Effector memory CD8-positive, alpha-beta T cell (primary cell): ENCODE results near the gene TNFRSF18.
A peak's percentile ranks its signal among the peaks of the same experiment; 100 is the strongest.
"Not testable (repeated sequence)": the region's sequence is repeated elsewhere in the genome, so short reads cannot be mapped to it uniquely, and the experiment has no call there.

Source experiments
- ATAC-seq: fragments of 150-1000 bp; cut with Tn5 transposase; replicated peaks from 2 replicates; pipeline ENCODE4 v1.10.0; 2021; ENCODE audit warnings: mild to moderate bottlenecking, moderate library complexity
- DNase-seq, 3 experiments: peaks; one replicate each; pipeline ENCODE4 v3.0.0; 2021
- H3K27ac Mint-ChIP-seq, 2 donors: one replicate each; pipeline ENCODE4 v1.8.0; 2022; ENCODE audit warnings: mild to moderate bottlenecking in 2 of 2, mixed read lengths in 2 of 2, moderate library complexity in 2 of 2
- H3K27me3 Mint-ChIP-seq, 2 donors: one replicate each; pipeline ENCODE4 v1.8.0; 2022; ENCODE audit warnings: mixed read lengths in 2 of 2
- H3K36me3 Mint-ChIP-seq: one replicate; pipeline ENCODE4 v1.8.0; 2022; ENCODE audit warnings: mild to moderate bottlenecking, moderate library complexity, mixed read lengths; ENCODE audit not compliant: insufficient read depth
- H3K4me1 Mint-ChIP-seq, 2 donors: one replicate each; pipeline ENCODE4 v1.8.0; 2022; ENCODE audit warnings: low read depth in 2 of 2, mixed read lengths in 2 of 2
- H3K4me3 Mint-ChIP-seq, 2 donors: one replicate each; pipeline ENCODE4 v1.8.0; 2022; ENCODE audit warnings: mild to moderate bottlenecking in 2 of 2, mixed read lengths in 2 of 2, moderate library complexity in 2 of 2
- H3K9me3 Mint-ChIP-seq, 2 donors: one replicate each; pipeline ENCODE4 v1.8.0; 2022; ENCODE audit warnings: mixed read lengths in 2 of 2

Gene TNFRSF18

DNA sequence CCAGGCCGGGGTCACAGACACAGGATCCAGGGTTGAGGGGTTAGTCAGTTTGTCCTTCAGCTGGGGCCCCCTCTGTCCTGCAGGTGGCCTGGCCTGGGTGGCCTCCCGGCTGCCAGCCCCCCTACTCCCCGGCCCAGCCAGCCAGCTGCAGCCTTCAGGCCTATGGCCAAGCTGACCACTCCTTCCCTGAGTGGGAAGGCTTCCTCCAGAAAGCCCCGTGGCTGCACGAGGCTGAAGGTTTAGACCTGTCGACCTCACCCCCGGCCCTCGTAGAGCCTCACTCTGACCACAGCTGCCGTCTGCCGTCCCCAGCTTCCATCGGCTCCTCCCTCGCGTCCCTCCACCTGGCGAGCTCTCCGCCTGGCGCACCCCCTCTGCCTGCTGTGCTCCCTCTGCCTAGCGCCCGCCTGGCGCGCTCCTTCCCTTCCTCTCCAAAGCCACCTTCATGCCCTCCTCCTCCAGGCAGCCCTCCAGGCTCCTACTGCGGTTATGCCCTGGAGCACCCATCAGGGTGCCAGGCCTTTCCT lies 23.1 kb downstream of the TNFRSF18 start:
- Mint-ChIP-seq H3K36me3 (no peaks in the 10 kb centered on the region), H3K9me3 (no peaks in the 10 kb centered on the region), H3K27ac (no peak overlapping the region), H3K4me1 (peaks cover 1 to 4% of the 10 kb centered on the region in 2 donors), H3K4me3 (no peak overlapping the region), H3K27me3 (peaks cover 15 to 30% of the 10 kb centered on the region in 2 donors)
- ATAC-seq (no peak), DNase-seq (no peak)

DNA sequence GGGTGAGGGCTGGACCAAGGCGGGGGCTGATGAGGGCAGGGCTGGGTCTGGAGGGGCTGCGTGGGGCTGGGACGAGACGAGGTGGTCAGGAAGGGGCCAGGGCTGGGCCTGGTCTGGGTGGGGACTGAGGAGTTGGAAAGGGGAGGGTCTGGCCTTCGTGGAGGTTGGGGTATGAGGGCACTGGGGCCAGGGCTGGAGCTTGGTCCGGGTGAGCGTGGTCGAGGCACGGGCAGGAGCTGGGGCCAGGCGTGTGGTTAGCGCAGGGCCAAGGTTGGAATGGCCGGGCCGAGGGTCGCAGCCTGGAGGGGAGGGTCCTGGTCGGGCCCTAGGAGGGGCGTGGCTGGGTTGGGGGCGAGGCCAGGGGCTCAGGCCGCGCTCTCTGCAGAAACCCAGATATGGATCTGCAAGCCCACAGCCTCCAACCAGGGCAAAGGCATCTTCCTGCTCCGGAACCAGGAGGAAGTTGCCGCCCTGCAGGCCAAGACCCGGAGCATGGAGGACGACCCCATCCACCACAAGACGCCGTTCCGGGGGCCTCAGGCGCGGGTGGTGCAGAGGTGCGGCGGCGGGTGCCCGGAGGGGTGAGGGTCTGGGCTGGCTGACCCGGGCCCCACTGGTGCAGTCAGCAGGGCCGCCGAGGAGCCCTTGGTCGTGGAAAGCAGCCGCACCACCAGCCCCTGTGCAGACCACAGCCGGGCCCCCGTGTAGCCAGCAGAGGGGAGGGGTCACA lies 23.7 kb downstream of the TNFRSF18 start:
- DNase-seq: no peak
- peaks cover 15 to 30% of the 10 kb centered on the region in 2 donors for H3K27me3 Mint-ChIP-seq
- no peaks in the 10 kb centered on the region for H3K36me3 Mint-ChIP-seq
- peaks cover 1 to 4% of the 10 kb centered on the region in 2 donors for H3K4me1 Mint-ChIP-seq
- H3K4me3 Mint-ChIP-seq: peak overlapping the region in 1 of 2 donors; percentile 38
- H3K9me3 Mint-ChIP-seq: no peaks in the 10 kb centered on the region
- ATAC-seq: no peak
- no peak overlapping the region for H3K27ac Mint-ChIP-seq

DNA sequence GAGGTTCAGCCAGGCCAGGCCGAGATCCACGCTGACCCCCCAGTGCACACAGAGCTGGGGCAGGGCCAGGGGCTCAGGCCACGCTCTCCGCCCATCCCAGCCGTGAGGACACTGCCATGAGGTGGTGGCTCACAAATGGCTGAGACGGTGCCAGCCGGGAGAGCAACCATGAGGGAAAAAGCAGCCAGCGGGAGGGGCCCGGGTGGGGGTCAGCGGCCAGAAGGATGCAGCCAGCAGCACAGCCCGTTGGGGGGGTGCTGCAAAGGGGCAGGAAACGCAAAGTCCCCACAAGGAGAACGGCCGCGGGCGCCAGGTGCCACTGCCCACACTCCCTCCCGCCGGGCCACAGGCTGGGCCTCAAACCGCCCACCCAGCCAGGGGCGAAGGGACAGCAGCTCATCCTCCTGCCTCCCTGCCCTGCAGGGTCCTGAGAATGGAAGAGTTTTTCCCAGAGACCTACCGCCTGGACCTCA lies 24.4 kb downstream of the TNFRSF18 start:
- no peaks in the 10 kb centered on the region for H3K36me3 Mint-ChIP-seq
- no peak for ATAC-seq
- H3K4me3 Mint-ChIP-seq: peak overlapping the region in 1 of 2 donors; percentile 38
- H3K27ac Mint-ChIP-seq: no peak overlapping the region
- peaks cover 1 to 4% of the 10 kb centered on the region in 2 donors for H3K4me1 Mint-ChIP-seq
- peaks cover 18 to 33% of the 10 kb centered on the region in 2 donors for H3K27me3 Mint-ChIP-seq
- no peaks in the 10 kb centered on the region for H3K9me3 Mint-ChIP-seq
- DNase-seq: no peak

DNA sequence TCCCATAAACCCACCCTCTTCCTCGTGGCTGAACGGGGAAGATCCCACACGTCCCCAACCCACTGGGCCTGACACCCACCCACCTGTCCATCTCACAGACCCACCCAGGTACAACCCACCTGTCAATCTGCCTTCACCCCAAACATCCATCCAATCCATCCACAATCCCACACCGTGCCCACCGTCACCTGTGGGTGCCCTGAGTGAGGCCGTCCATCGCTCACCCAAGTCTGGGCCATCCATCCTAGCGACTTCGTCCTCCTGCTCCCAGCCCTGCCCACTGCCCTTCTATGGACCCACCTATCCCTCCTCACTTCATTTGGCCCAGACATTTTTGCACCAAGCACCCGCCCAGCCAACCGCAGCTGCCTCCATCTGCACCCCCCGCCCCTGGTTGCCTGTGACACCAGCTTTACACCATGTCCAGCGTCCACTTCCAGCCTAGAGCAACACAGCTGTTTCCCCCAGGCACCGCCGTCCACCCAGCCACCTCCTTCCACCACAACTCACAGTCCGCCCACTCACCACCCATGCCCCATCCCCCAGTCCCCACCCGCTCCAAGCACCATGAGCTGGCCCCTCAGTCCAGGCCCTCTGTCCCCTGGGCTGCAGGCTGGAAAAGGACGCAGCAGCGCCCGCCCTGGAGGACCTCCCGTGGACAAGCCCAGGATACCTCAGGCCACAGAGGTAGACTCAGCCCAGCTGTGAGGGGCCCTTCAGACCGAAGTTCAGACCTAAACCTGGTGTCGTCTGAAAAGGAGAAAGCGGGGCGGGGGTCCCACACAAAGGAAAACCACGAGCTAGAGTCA lies 25.1 kb downstream of the TNFRSF18 start:
- DNase-seq: no peak
- peaks cover 23 to 40% of the 10 kb centered on the region in 2 donors for H3K27me3 Mint-ChIP-seq
- no peaks in the 10 kb centered on the region for H3K36me3 Mint-ChIP-seq
- no peak overlapping the region for H3K27ac Mint-ChIP-seq
- no peaks in the 10 kb centered on the region for H3K9me3 Mint-ChIP-seq
- H3K4me1 Mint-ChIP-seq: peaks cover 1 to 4% of the 10 kb centered on the region in 2 donors
- no peak overlapping the region for H3K4me3 Mint-ChIP-seq
- no peak for ATAC-seq

DNA sequence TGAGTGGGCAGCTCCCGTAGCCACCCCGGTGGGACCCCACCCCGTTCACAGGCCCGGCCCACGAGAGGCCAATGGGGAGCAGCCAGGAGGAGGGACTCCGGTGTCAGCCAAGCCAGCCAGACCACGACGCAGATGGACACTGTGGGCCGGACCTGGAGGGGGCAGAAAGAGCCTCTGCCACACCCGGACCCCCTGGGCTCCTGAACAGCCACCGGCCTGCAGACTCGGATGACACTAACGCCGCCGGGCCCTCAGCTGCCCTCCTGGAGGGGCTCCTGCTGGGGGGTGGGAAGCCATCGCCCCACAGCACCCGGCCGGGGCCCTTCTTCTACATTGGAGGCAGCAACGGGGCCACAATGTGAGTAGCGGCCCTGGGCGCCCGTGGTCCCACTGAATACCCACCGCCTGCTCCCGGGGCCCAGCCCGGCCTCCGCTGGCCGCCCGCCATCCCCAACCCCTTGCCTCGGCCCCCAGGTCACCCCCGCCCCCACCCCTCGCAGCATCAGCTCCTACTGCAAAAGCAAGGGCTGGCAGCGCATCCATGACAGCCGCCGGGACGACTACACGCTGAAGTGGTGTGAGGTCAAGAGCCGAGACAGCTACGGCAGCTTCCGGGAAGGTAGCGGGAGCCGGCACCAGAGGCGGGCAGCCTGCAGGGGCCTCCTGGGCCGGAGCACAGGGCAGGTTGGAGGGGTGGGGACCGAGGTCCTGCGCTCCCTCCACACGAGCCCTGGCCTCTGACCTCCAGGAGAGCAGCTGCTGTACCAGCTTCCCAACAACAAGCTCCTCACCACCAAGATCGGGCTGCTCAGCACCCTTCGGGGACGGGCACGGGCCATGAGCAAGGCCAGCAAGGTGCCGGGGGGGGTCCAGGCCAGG lies 26.2 kb downstream of the TNFRSF18 start:
- H3K27ac Mint-ChIP-seq: no peak overlapping the region
- DNase-seq: no peak
- no peaks in the 10 kb centered on the region for H3K36me3 Mint-ChIP-seq
- H3K4me1 Mint-ChIP-seq: peaks cover 1 to 4% of the 10 kb centered on the region in 2 donors
- H3K9me3 Mint-ChIP-seq: no peaks in the 10 kb centered on the region
- H3K4me3 Mint-ChIP-seq: no peak overlapping the region
- ATAC-seq: no peak
- peaks cover 23 to 40% of the 10 kb centered on the region in 2 donors for H3K27me3 Mint-ChIP-seq

DNA sequence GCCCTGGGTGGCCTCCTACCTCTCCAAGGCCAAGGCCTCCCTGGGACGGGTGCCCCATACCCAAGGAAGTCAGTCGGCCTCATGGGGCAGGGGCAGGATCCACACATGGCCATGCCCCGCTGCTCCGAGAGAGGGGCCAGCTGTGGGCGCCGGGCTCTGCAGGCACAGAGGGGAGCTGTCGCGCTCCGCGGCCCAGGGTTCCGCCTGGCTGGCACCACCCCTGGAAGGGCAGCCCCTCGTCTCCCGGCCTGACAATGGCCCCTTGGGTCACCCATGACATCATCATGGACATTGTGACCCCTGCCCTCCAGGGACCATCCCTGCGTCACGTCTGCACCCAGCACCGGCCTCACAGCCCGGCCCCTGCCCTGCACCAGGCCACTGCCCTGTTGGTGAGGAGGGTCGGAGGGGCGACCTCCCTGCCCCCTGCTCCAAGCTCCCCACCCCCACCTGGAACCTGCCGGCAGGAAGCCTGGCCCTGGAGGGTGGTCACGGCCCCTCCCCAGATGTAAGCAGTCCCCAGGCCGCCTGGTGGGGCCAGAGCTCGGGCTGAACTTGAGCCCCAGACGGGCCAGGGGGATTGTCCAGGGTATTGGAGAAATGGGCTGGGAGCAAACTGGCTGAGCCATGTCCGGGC lies 26.9 kb downstream of the TNFRSF18 start:
- H3K9me3 Mint-ChIP-seq: no peaks in the 10 kb centered on the region
- H3K27me3 Mint-ChIP-seq: peaks cover 23 to 40% of the 10 kb centered on the region in 2 donors
- no peak overlapping the region for H3K4me3 Mint-ChIP-seq
- H3K27ac Mint-ChIP-seq: no peak overlapping the region
- H3K4me1 Mint-ChIP-seq: peaks cover 1 to 4% of the 10 kb centered on the region in 2 donors
- peaks cover 2% of the 10 kb centered on the region for H3K36me3 Mint-ChIP-seq
- DNase-seq: no peak
- ATAC-seq: no peak

DNA sequence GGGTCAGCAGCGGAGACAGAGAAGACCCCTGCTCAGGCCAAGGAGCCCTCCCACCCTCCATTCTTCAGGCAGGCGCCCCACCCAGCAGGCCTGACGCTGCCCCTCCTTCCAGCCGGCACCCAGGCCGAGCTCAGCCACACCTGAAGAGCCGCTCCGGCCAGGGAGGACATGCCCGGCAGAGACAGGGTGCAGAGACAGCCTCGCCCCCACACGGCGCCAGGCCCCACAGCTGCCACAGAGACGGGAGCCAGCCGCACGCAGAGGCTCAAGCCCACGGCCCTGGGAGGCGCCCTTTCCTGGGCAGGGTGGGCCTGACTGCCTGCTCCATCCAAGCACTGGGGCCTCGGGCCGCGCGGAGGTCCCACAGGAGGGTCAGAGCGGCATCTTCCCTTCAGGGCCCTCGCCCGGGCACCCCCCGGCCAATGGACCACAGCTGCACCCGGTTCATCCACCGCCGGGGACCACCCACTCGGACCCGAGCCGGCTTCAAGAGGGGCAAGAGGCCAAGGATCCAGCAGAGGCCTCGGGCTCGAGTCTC lies 27.5 kb downstream of the TNFRSF18 start:
- DNase-seq (no peak), ATAC-seq (no peak)
- Mint-ChIP-seq H3K27ac (no peak overlapping the region), H3K4me3 (no peak overlapping the region), H3K27me3 (peaks cover 23 to 39% of the 10 kb centered on the region in 2 donors), H3K36me3 (peaks cover 2% of the 10 kb centered on the region), H3K9me3 (no peaks in the 10 kb centered on the region), H3K4me1 (peaks cover 1 to 4% of the 10 kb centered on the region in 2 donors)

DNA sequence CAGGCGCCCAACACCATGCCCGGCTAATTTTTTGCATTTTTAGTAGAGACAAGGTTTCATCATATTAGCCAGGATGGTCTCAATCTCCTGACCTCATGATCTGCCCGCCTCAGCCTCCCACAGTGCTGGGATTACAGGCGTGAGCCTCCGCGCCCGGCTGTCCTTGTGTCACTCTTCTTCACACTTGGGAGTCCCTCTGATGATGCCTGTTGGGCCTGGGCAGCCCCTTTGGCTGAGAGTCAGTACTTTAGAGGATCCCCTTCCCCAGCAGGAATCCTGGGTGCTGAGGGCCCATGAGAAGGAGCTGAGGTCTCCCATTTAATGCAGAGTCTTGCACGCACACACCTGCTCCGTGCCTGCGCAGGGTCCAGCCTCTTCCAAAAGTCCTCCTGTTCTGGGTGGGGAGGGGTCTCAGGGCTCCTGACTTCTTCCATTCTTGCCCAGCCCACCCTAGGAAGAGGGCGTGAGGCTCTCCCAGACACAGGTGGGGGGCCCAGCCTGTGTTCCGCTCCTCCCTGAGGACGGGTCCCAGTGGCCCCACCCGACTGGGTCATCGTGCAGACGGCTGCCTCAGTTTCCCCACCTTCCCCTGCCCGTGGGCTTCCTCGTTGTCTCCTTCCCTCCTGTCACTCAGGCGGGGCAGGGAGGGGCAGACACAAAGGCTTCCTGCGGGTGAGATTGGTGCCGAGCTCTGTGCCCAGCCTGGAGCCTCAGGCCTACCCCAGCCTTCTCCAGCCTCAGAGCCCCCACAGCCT lies 28.8 kb downstream of the TNFRSF18 start:
- DNase-seq: no peak
- Mint-ChIP-seq H3K36me3 (peaks cover 2% of the 10 kb centered on the region), H3K4me1 (peaks cover 0 to 2% of the 10 kb centered on the region in 2 donors), H3K27ac (no peak overlapping the region), H3K4me3 (no peak overlapping the region), H3K9me3 (no peaks in the 10 kb centered on the region), H3K27me3 (peaks cover 23 to 30% of the 10 kb centered on the region in 2 donors)
- ATAC-seq: no peak

DNA sequence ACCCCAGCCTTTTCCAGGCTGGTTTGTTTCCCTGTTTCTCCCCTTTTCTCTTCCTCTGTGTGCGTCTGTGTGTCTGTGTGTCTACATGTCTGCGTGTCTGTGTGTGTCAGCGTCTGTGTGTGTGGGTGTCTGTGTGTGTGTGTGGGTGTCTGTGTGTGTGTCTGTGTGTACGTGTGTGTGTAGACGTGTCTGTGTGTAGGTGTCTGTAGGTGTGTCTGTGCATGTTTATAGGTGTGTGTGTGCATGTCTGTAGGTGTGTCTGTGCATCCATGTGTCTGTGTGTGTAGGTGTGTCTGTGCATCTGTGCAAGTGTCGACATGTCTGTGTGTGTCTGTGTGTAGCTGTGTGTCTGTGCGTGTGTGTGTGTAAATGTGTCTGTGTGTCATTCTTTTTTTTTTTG lies 29.5 kb downstream of the TNFRSF18 start:
- peaks cover 2% of the 10 kb centered on the region for H3K36me3 Mint-ChIP-seq
- H3K4me3 Mint-ChIP-seq: no peak overlapping the region
- peaks cover 23 to 30% of the 10 kb centered on the region in 2 donors for H3K27me3 Mint-ChIP-seq
- H3K9me3 Mint-ChIP-seq: no peaks in the 10 kb centered on the region
- no peak overlapping the region for H3K27ac Mint-ChIP-seq
- H3K4me1 Mint-ChIP-seq: peaks cover 0 to 5% of the 10 kb centered on the region in 2 donors
- DNase-seq (no peak), ATAC-seq (no peak)

DNA sequence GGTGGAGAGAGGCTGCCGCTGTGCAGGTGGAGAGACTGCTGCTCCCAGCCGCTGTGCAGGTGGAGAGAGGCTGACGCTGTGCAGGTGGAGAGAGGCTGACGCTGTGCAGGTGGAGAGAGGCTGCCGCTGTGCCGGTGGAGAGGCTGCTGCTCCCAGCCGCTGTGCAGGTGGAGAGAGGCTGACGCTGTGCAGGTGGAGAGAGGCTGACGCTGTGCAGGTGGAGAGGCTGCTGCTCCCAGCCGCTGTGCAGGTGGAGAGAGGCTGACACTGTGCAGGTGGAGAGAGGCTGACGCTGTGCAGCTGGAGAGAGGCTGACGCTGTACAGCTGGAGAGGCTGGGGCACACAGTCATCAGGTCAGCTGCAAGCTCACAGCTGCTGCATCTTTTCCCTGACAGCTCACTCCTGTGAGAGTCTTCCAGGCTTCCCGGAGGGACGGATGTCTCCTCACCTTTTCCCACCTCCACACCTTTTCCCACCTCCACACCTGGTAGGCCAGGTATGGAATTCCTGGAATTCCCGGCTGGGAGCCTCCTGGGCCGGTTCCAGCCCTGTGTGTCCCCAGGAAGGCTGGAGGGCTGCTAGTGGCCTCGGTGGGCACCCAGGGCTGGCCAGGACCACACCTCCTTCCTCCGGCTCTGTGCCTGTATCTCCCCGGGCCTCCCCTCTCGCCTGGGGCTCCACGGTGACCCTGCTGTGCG lies 30.2 kb downstream of the TNFRSF18 start:
- not testable (repeated sequence) for H3K36me3 Mint-ChIP-seq, H3K9me3 Mint-ChIP-seq, H3K4me3 Mint-ChIP-seq, H3K27ac Mint-ChIP-seq, ATAC-seq, H3K4me1 Mint-ChIP-seq, DNase-seq
- peaks cover 16 to 24% of the 10 kb centered on the region in 2 donors for H3K27me3 Mint-ChIP-seq

DNA sequence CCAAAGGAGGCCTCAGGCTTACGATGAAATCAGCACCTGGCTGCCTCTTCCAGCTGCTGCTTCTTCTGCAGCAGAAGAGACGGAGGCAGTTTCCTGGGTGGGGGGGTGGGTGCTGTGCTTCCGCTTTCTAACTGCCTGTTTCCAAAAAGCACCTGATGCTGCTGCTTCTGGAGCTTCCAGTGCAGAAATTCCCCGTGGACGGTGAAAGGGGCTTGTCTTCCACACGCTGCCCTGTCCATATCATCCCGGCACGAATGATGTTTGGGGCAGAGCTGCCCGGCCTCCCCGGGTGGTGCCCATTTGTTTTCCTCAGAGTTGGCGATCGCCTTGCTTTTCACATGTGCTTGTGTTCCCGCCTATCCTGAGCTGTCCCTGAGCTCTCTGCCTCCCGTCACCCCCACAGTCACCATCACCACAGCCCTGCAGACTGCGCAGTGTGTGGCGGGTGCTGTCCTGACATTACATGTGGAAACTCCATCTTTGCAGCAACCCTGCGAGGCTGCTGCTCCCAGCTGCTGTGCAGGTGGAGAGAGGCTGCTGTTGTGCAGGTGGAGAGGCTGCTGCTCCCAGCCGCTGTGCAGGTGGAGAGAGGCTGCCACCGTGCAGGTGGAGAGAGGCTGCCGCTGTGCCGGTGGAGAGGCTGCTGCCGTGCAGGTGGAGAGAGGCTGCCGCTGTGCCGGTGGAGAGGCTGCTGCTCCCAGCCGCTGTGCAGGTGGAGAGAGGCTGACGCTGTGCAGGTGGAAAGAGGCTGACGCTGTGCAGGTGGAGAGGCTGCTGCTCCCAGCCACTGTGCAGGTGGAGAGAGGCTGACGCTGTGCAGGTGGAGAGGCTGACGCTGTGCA lies 30.9 kb downstream of the TNFRSF18 start:
- no peak for DNase-seq
- H3K36me3 Mint-ChIP-seq: peaks cover 2% of the 10 kb centered on the region
- peaks cover 12 to 20% of the 10 kb centered on the region in 2 donors for H3K27me3 Mint-ChIP-seq
- no peaks in the 10 kb centered on the region for H3K9me3 Mint-ChIP-seq
- H3K4me1 Mint-ChIP-seq: peaks cover 0 to 5% of the 10 kb centered on the region in 2 donors
- no peak for ATAC-seq
- H3K4me3 Mint-ChIP-seq: no peak overlapping the region
- no peak overlapping the region for H3K27ac Mint-ChIP-seq
